G401 (cell line): ENCODE data around the gene DHX38. TPM values are rescaled to one million over a fixed set of nuclear protein-coding genes. Genes with fewer than 3 reads are reported as not detected.
A peak's percentile ranks its signal among the peaks of the same experiment; 100 is the strongest.
"Not testable (repeated sequence)": the region's sequence is repeated elsewhere in the genome, so short reads cannot be mapped to it uniquely, and the experiment has no call there.

ENCODE experiments used
- DNase-seq: peaks from one replicate; pipeline ENCODE4 v3.0.0-alpha.2; 2015; ENCODE audit warnings: low spot score
- in situ Hi-C: cut with HindIII; loops from 2 replicates; pipeline ENCODE4 v1.10.0; 2016; ENCODE audit warnings: low sequenced_read_pairs, mixed read lengths
- total RNA-seq: library from RNA; depleted of rRNA; stranded (reverse); fragments of >200 nt; shearing (Covaris generic); gene quantifications from 2 replicates; pipeline ENCODE4 v1.2.3, GENCODE V29; 2014

DHX38 gene
- total RNA-seq, 1 experiment from 2014 or later, result 71.0 TPM

DNA sequence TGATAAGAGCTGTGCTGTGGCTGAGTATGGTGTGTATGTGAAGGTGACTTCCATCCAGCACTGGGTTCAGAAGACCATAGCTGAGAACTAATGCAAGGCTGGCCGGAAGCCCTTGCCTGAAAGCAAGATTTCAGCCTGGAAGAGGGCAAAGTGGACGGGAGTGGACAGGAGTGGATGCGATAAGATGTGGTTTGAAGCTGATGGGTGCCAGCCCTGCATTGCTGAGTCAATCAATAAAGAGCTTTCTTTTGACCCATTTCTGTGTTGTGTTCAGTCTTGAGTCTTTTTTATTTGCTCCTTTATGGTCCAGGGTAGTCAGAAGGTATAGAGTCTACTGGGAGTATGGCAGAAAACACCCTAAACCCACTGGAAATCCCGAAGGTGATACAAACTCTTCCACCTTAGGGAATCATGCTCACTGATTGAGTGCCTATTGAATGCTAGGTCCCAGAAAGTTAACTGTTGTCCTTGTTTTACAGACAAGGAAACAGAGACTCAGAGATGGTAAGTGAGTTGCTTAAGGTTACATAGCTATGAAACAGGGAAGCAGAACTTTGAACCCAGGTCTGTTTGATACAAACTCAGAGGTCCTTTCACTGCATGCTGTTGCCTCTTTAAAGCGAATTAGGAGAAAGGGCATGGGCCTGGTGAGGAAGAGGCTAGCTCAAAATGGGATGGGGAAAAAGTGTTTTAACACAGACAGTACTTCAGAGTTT lies 16.5 kb upstream of the DHX38 start:
- in situ Hi-C loops, DNase-seq: not testable (repeated sequence)

GRCh38 chr16:72083778-72084404 lies 9.8 kb upstream of the DHX38 start:
- no peak for DNase-seq
- in situ Hi-C loops, result no loop called here

DNA sequence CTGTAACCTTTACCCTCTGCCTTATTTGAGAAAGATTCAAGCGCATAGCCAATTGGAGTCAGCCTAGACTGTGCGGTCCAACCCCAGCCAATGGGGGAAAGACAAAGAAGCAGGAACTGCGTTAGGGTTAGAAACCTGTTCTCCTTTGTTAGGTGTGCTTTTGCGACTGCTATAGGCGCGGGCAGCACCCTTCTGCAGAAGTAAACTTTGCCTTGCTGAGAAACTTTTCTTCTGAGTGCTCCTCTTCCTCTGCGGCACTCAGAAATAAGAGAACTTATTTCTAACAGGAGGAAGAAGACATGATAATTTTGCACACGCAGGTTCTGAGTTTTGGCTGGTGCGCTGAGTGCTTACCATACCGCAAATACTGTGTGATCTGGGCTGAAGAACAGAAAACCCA lies 9.2 kb upstream of the DHX38 start:
- DNase-seq, result no peak
- in situ Hi-C loops, result no loop called here

GRCh38 chr16:72085002-72085401 lies 8.6 kb upstream of the DHX38 start:
- in situ Hi-C loops, result no loop called here
- DNase-seq, result no peak

- in situ Hi-C loops, result no loop called here
Observed at GRCh38 chr16:72091217-72091616, 2.4 kb upstream of the DHX38 start.

DNA sequence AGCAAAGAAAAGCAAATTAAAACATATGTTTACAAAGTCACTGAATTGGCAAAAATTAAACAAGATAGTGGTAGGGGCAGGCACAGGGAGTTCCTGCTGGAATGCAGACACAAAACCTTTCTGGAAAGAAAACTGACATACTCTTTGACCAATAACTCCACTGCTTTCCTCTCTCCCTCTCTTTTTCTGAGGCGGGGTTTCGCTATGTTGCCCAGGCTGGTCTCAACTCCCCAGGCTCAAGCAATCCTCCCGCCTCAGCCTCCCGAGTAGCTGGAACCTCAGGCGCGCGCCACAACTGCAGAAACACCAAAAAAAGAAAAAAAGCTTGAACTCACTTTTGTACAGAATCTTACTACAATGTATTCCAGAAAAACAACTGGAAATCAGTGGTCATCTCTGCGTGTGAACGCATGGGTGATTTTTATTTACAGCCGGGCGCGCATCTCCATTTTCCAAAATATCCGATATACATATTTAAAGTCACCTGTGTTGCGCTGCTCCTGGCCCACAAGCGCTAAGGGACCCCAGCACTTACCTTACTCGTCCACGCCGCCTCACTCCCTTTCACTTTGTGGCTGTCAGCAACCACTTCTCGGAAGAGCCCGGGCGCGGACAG lies 707 bp upstream of the DHX38 start:
- in situ Hi-C loops, result no loop called here
- peak; percentile 37 for DNase-seq

More at GRCh38 chr16:72091217-72091616, 2.4 kb upstream of the DHX38 start:
- no peak for DNase-seq

GRCh38 chr16:72094266-72094610 lies 591 bp downstream of the DHX38 start:
- in situ Hi-C loops, result no loop called here
- DNase-seq, result no peak

GRCh38 chr16:72098936-72099335 lies 5.3 kb downstream of the DHX38 start:
- no peak for DNase-seq
- in situ Hi-C loops, result no loop called here

DNA sequence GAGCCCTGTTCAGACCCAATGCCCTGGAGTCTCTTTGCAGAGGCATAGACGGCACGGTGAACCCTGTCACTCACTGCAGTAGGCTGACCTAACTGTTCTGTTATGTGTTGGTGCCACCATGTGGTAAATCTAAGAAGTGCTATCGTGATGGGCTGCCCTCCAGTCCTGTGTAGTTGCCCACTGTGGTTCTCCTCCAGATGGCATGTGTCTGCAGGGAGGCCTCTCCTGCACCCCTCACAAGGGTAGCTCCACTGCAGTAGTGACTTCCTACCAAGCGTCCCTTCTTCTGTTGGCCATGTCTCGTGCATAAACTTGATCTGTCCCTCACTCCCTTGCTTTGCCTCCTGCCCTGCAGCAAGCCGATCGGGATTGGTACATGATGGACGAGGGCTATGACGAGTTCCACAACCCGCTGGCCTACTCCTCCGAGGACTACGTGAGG lies 5.8 kb downstream of the DHX38 start:
- peak; percentile 31 for DNase-seq
- in situ Hi-C loops, result no loop called here

DNA sequence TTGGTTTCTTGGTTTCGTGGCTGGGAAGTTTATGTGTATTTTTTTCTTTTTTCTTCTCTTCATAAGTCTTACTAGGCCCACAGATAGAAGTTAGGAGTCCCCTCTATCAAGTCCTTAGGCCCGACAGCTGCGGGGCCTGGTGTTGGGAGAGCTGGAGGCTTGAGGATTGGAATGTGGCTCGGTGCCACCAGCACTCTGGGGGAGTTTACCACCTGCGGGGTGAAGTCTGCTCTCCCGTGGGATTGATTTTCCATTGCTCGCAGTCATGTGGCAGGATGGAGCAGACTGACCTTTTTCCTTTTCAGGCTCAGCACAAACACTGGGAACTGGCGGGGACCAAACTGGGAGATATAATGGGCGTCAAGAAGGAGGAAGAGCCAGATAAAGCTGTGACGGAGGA lies 7.5 kb downstream of the DHX38 start:
- DNase-seq, result no peak
- in situ Hi-C loops, result no loop called here

GRCh38 chr16:72104905-72105304 lies 11.3 kb downstream of the DHX38 start:
- DNase-seq, result no peak
- in situ Hi-C loops, result no loop called here

DNA sequence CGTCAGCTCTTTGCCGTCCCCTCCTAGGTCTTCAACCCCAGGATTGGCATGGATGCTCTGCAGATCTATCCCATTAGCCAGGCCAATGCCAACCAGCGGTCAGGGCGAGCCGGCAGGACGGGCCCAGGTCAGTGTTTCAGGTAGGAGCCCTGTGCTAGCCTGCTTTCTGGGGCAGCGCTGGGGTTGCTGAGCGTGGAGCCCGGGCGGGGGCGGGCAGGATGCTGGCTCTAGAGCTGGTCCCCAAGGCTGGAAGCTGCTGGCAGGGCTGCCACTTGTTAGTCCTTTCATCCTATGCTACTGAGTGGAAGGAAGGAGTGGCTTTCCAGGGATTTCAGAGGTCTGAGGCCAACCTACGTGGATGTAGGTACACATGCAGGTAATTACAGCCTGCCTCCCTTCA lies 12.3 kb downstream of the DHX38 start:
- in situ Hi-C loops, result no loop called here
- DNase-seq, result no peak

DNA sequence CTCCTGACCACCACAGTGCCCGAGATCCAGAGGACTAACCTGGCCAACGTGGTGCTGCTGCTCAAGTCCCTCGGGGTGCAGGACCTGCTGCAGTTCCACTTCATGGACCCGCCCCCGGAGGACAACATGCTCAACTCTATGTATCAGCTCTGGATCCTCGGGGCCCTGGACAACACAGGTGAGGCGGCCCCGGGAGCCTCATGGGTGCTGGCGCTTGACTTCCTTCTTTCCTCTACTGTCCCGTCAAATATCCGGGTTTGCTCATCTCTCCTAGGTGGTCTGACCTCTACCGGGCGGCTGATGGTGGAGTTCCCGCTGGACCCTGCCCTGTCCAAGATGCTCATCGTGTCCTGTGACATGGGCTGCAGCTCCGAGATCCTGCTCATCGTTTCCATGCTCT lies 13.7 kb downstream of the DHX38 start:
- DNase-seq, result no peak
- in situ Hi-C loops, result no loop called here

GRCh38 chr16:72108353-72109102 lies 14.9 kb downstream of the DHX38 start:
- in situ Hi-C loops, result no loop called here
- DNase-seq, result no peak

DNA sequence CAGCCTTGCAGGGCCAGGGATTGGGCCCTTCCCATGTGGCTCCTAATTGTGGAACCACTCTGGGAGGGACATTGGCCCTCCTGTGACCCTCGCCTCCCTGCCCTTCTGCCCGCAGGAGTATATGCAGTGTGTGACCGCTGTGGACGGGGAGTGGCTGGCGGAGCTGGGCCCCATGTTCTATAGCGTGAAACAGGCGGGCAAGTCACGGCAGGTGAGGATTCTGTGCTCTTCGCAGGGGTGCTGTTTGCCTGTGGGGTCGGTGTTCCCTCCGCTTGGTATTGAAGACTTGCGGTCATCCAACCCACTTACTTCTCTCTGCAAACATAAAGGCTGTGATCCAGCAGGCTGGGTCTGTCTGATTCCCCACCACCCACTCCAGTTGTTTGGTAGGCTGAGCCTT lies 15.7 kb downstream of the DHX38 start:
- DNase-seq, result no peak
- in situ Hi-C loops, result no loop called here

DNA sequence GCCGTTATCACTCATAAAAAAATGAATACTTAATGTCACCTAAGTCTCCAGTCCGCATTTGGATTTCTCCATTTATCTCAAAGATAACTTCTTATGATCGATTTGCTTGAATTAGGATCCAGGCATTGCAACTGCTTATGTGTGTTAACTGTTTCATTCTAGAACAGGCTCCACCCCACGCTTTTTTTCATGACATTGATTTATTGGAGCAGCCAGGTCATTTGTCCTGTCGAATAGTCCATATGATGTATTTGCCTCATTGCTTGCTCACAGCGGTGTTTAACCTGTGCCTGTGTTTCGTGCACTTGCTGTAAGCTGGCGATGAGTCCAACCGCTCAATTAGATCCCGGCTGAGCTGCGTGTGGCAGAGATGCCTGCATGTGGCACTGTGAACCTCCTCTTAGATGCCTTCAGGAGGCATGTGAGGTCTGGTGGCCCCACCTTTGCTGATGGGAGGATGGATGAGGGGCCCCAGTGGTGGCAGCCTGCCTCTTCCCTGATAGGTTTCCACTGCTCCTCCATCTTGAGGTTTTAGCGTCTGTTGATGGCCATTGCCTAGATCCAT lies 16.4 kb downstream of the DHX38 start:
- no peak for DNase-seq
- in situ Hi-C loops, result no loop called here

DNA sequence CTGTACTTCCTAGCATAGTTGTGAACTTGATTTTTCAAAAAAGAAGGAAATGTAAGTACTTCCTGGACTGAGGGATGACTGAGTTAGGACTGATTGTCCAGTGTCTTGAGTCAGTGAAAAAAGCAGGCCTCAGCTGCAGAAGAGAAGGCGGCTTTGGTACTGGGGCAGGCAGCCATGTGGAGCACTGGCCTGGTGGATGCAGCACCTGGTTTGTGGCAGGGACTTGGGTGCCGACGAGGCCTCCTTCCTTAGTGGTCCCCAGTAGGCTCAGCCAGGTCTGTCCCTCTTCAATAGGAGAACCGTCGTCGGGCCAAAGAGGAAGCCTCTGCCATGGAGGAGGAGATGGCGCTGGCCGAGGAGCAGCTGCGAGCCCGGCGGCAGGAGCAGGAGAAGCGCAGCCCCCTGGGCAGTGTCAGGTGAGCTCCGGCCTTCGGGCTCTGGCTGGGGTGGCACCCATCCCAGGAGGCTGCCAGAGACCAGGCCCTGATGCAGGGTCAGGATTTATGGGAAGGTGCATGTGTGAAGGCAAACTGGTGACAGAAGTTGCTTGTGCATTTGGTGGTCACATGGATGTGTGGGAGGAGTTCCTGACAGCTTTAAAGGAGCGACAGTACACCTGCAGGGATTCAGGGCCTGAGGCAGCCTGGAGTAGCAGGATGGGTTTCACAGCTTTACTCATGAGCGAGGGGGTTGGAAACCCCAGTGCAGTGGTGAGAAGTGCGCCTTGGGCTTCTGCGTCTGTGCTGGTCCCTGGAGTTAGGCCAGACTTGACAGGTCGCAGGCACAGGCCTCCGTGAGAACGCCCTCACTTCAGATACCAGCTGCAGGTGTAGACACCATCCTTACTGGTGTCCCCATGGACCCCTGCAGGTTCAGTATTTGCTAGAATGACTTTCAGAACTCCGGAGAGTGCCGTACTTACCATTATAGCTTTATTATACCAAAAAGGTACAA lies 17.3 kb downstream of the DHX38 start:
- in situ Hi-C loops, result no loop called here

DNA sequence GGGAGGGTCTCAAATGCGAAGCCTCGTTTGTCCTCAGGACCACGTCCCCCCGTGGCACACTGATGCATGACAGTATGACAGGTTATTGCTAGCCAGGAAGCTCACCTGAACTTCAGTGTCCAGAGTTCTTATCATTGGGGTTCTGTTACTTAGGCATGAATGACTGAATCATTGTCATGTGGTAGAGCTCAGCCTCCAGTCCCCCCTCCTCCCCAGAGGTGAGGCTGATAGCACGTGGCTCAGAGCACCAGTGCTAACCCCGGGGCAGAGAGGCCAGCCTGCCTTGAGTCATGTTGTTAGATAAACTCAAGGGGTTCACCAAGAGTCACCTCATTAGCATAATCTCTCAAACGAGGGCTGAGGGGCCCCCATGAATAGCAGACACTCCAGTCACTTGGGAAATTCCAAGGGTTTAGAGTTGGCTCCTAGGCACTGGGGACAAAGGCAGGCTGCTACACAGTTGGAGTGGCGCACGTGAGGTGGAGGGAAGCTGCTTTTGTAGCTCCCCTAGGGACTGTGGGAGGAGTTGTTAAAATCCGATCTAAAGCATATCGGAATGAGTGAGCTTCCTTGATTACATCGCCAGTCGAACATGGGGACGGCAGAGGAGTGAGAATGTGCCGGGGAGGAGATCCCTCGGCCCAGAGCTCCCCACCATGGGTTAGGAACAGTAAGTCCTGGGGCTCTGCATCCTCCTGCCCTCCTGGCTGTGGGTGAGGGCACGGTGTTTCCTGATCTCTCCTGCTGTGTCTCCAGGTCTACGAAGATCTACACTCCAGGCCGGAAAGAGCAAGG lies 18.2 kb downstream of the DHX38 start:
- DNase-seq, result no peak
- in situ Hi-C loops, result no loop called here

More for the DNA sequence above, 17.3 kb downstream of the DHX38 start:
- no peak for DNase-seq
